ENCODE results near the gene UBE2F. TPM values are rescaled to one million over a fixed set of nuclear protein-coding genes. Genes with fewer than 3 reads are reported as not detected.
A peak's percentile ranks its signal among the peaks of the same experiment; 100 is the strongest.

UBE2F gene
- total and polyA plus RNA-seq, 2 of the 13 experiments (the other 11 are each of a cell fraction or from before 2014, with no cell fraction given), result 35.4 to 73.1 TPM

GRCh38 chr2:238079874-238080327 lies 113.1 kb downstream of the UBE2F start (continued):
- 0 out of 2 replicates have a peak, but pooled peaks have one; percentile 73 for TF ChIP-seq REPIN1 (CRISPR knock-in tag; IDR thresholded peaks at IDR 0.05; ENCODE audit: borderline replicate concordance, low read depth)
- 0 out of 2 replicates have a peak, but pooled peaks have one; percentile 65 for TF ChIP-seq ARID2 (CRISPR knock-in tag; IDR thresholded peaks at IDR 0.05; ENCODE audit: borderline replicate concordance)
- TF ChIP-seq MBD4 (IDR thresholded peaks at IDR 0.05; ENCODE audit: borderline replicate concordance, low read length), result peak; percentile 95; the same call in 1 of the 2 replicates
- no peak for TF ChIP-seq ZNF704 (CRISPR knock-in tag; IDR thresholded peaks at IDR 0.05; ENCODE audit: borderline replicate concordance)
- 0 out of 2 replicates have a peak, but pooled peaks have one; percentile 25 for TF ChIP-seq STAT5B (CRISPR knock-in tag; IDR thresholded peaks at IDR 0.05)
- peak; percentile 31; the same call in 1 of the 2 replicates for TF ChIP-seq GABPB1 (CRISPR knock-in tag; IDR thresholded peaks at IDR 0.05)
- TF ChIP-seq ZFP1 (CRISPR knock-in tag; IDR thresholded peaks at IDR 0.05), result peak; percentile 97
- TF ChIP-seq RCOR2 (CRISPR knock-in tag; IDR thresholded peaks at IDR 0.05), result peak; percentile 97
- TF ChIP-seq ZNF331 (CRISPR knock-in tag; IDR thresholded peaks at IDR 0.05), result peak; percentile 94; the same call in 1 of the 2 replicates
- peak; percentile 95 for TF ChIP-seq SOX5 (CRISPR knock-in tag; IDR thresholded peaks at IDR 0.05; ENCODE audit: borderline replicate concordance)
- TF ChIP-seq HNF4G (IDR thresholded peaks at IDR 0.05; ENCODE audit: borderline replicate concordance, low read depth, low read length), result 0 out of 2 replicates have a peak, but pooled peaks have one; percentile 28
- no peak for TF ChIP-seq HNF4G (CRISPR knock-in tag; IDR thresholded peaks at IDR 0.05; ENCODE audit: borderline replicate concordance, low read depth)
- TF ChIP-seq ZBTB3 (CRISPR knock-in tag; IDR thresholded peaks at IDR 0.05; ENCODE audit: borderline replicate concordance, low read depth), result 0 out of 2 replicates have a peak, but pooled peaks have one; percentile 51
- peak; percentile 57 for TF ChIP-seq SKI (IDR thresholded peaks at IDR 0.05; ENCODE audit: partially characterized antibody)
- TF ChIP-seq FOSL2 (CRISPR knock-in tag; IDR thresholded peaks at IDR 0.05), result peak; percentile 1; the same call in 1 of the 2 replicates
- TF ChIP-seq ZSCAN12 (CRISPR knock-in tag; IDR thresholded peaks at IDR 0.05), result peak; percentile 24; the same call in 1 of the 2 replicates
- TF ChIP-seq HDAC1 (CRISPR knock-in tag; IDR thresholded peaks at IDR 0.05), result peak; percentile 87
- TF ChIP-seq RBAK (CRISPR knock-in tag; IDR thresholded peaks at IDR 0.05), result no peak
- TF ChIP-seq ZNF558 (CRISPR knock-in tag; IDR thresholded peaks at IDR 0.05; ENCODE audit: borderline replicate concordance), result 0 out of 2 replicates have a peak, but pooled peaks have one; percentile 52
- TF ChIP-seq KLF16 (CRISPR knock-in tag; IDR thresholded peaks at IDR 0.05), result peak in 1 of 2 experiments; percentile 93; a peak in 2 of 4 replicates
- TF ChIP-seq TBX3 (IDR thresholded peaks at IDR 0.05; ENCODE audit: borderline replicate concordance), result peak; percentile 87; the same call in 1 of the 2 replicates
- TF ChIP-seq REST (IDR thresholded peaks at IDR 0.05; ENCODE audit: borderline replicate concordance in 1 of 2, low read depth in 1 of 2, low read length in 2 of 2), result peak in 1 of 2 experiments; percentile 63; a peak in 1 of 4 replicates
- peak; percentile 91 for TF ChIP-seq SIX4 (CRISPR knock-in tag; IDR thresholded peaks at IDR 0.05)
- no peak; the same call in 1 of the 2 replicates for TF ChIP-seq NCOR1 (IDR thresholded peaks at IDR 0.05; ENCODE audit: borderline replicate concordance, low read length)
- TF ChIP-seq STAG1 (CRISPR knock-in tag; IDR thresholded peaks at IDR 0.05), result peak; percentile 21; the same call in 1 of the 2 replicates
- TF ChIP-seq KLF9 (CRISPR knock-in tag; IDR thresholded peaks at IDR 0.05; ENCODE audit: low read depth), result peak; percentile 90
- TF ChIP-seq GABPA (IDR thresholded peaks at IDR 0.05; ENCODE audit: low read depth, low read length), result no peak
- peak; percentile 72 for TF ChIP-seq GABPA (CRISPR knock-in tag; IDR thresholded peaks at IDR 0.05; ENCODE audit: low read depth)
